Activated T-helper 17 cell treated with anti-CD3 and anti-CD28 coated beads, Interleukin-2, amount 50 U/mL, for 72 hours (primary cell): ENCODE measurements around the gene SLC2A3. TPM values are rescaled to one million over a fixed set of nuclear protein-coding genes. Genes with fewer than 3 reads are reported as not detected.

Experiments used
- ATAC-seq: fragments of 150-1000 bp; cut with Tn5 transposase; replicated peaks from 2 replicates; pipeline ENCODE4 v1.10.0; 2021; ENCODE audit warnings: mild to moderate bottlenecking, moderate library complexity
- H3K27ac Mint-ChIP-seq: one replicate; pipeline ENCODE4 v1.8.0; 2022; ENCODE audit warnings: mixed read lengths
- H3K27me3 Mint-ChIP-seq: one replicate; pipeline ENCODE4 v1.8.0; 2022; ENCODE audit warnings: mixed read lengths
- H3K36me3 Mint-ChIP-seq: one replicate; pipeline ENCODE4 v1.8.0; 2022; ENCODE audit warnings: low read depth, mild to moderate bottlenecking, mixed read lengths
- H3K4me1 Mint-ChIP-seq: one replicate; pipeline ENCODE4 v1.8.0; 2022; ENCODE audit warnings: mixed read lengths
- H3K4me3 Mint-ChIP-seq: one replicate; pipeline ENCODE4 v1.8.0; 2022; ENCODE audit warnings: mild to moderate bottlenecking, mixed read lengths
- H3K9me3 Mint-ChIP-seq: one replicate; pipeline ENCODE4 v1.8.0; 2022; ENCODE audit warnings: mixed read lengths
- total RNA-seq, 2 donors: library from RNA; stranded (reverse); gene quantifications; one replicate each; pipeline ENCODE4 v1.2.3, GENCODE V29; 2022

SLC2A3 gene
- total RNA-seq, 2 donors from 2014 or later: 296 to 1,246 TPM

DNA sequence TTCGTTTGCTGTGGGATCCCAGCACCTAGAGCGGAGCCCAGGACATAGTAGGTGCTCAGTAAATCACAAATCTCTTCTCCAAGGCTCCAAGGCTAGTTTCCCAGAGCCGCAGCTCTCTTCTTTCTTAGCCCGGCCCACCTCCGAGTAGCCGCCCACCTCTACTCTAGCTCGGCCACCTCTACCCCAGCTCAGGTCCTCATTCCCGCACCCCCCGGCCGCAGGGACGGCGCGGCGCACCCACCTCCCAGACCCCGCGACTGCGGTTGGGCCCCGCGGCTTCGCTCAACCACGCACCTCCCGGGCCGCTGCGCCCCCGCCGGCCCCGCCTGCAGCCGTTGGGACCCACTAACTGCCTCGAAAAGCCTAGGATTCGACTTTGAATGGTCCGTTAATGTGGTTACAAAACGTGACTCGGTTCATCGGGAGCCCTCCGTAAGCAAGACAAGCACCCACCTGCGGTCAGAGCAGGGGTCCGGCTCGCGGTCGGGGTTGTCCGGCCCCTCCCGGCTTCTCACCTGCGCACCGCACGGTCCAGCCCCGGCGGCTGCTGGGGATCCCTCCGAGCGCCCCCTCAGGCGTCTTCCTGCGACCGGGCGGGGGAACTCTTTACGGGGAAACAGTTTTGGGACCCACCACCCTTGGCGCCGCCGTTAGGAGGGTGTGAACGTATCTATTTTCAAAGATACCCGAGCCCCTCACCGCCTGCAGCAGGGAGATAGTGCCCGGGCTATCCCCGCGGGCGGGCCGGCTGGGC is 63.2 kb downstream of the SLC2A3 start, which contains the start of gene SLC2A14:
SLC2A14 (minus strand) TSS at position 350 of the 754 bp plus-strand sequence. CDS start 3,035 bp downstream, outside the sequence.
- H3K27ac Mint-ChIP-seq: no peak within 1 kb of the TSS

DNA sequence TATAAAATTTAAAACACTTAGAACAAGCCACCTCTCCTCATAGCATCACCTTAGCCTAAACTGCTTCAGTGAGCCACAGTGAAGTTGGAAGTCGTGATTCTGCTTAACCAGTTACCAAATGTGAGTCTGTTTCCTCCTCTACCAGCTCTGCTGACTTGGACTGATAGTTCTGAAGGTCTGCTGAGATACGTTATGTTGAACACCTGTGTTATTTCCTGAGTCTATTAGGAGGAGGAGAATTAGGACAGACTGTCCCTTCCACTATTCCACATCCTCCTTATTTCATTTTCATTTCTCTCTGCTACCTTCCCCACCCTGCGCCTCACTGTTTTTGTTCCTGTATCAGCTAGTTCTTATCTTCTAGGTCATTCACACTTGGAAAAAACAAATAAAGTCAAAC is 65.7 kb downstream of the SLC2A3 start:
- peaks cover 28% of the 10 kb centered on the region for H3K27me3 Mint-ChIP-seq
- H3K4me3 Mint-ChIP-seq: no peak overlapping the region
- no peaks in the 10 kb centered on the region for H3K9me3 Mint-ChIP-seq
- no peaks in the 10 kb centered on the region for H3K4me1 Mint-ChIP-seq
- H3K27ac Mint-ChIP-seq: no peak overlapping the region
- no peak for ATAC-seq
- no peaks in the 10 kb centered on the region for H3K36me3 Mint-ChIP-seq

More for the DNA sequence above, 63.2 kb downstream of the SLC2A3 start, which contains the start of gene SLC2A14:
- Mint-ChIP-seq H3K4me3 (no peak within 1 kb of the TSS), H3K36me3 (no peaks in the 10 kb centered on the region), H3K9me3 (no peaks in the 10 kb centered on the region), H3K27me3 (peaks cover 28% of the 10 kb centered on the region), H3K4me1 (no peaks in the 10 kb centered on the region)
- no peak for ATAC-seq

Other genes starting within 250 kb of the SLC2A3 start
- gene GDF3, start 240.4 kb downstream of the SLC2A3 start, total RNA-seq: not detected
- not detected for gene DPPA3, start 224.8 kb downstream of the SLC2A3 start, total RNA-seq
- not detected for gene CLEC4C, start 188.8 kb downstream of the SLC2A3 start, total RNA-seq
- not detected for gene NANOGNB, start 171.0 kb downstream of the SLC2A3 start, total RNA-seq
- not detected for gene NANOG, start 146.8 kb downstream of the SLC2A3 start, total RNA-seq
- gene SLC2A14, start 63.3 kb downstream of the SLC2A3 start, total RNA-seq: 1 to 10 TPM in 1 of 2 donors, under 1 TPM in 1; 0.58 to 2.3 TPM
- 10 to 100 TPM; 14.3 to 15.1 TPM for gene FOXJ2, start 96.5 kb upstream of the SLC2A3 start, total RNA-seq
- gene C3AR1, start 130.2 kb upstream of the SLC2A3 start, total RNA-seq: 1 to 10 TPM; 6.4 to 7.3 TPM
- gene NECAP1, start 146.1 kb upstream of the SLC2A3 start, total RNA-seq: 10 to 100 TPM; 30.0 to 32.9 TPM
- 1 to 10 TPM in 1 of 2 donors, under 1 TPM in 1; 0.22 to 2.6 TPM for gene CLEC4A, start 187.4 kb upstream of the SLC2A3 start, total RNA-seq
- not detected for gene ZNF705A, start 220.8 kb upstream of the SLC2A3 start, total RNA-seq